HG03064 (cell line): ENCODE results near the gene CDH23.
"Not testable (repeated sequence)": the region's sequence is repeated elsewhere in the genome, so short reads cannot be mapped to it uniquely, and the experiment has no call there.

Experiments
- ATAC-seq: cut with Tn5 transposase; IDR thresholded peaks from one replicate; pipeline ENCODE4 v1.9.1; 2021; ENCODE audit warnings: low read depth; ENCODE audit not compliant: unreplicated experiment

CDH23 gene

GRCh38 chr10:71596759-71597158 lies 200.0 kb downstream of the CDH23 start:
- ATAC-seq = no peak

GRCh38 chr10:71597821-71598498 lies 201.2 kb downstream of the CDH23 start:
- ATAC-seq = no peak

GRCh38 chr10:71598621-71599055 lies 201.9 kb downstream of the CDH23 start:
- ATAC-seq = no peak

- ATAC-seq = no peak
These were observed 202.8 kb downstream of the CDH23 start for GRCh38 chr10:71599518-71599917.

- ATAC-seq = not testable (repeated sequence)
These were observed 203.5 kb downstream of the CDH23 start for GRCh38 chr10:71600242-71600641.

GRCh38 chr10:71600849-71601248 lies 204.1 kb downstream of the CDH23 start:
- ATAC-seq = no peak

- no peak for ATAC-seq
These were observed 204.6 kb downstream of the CDH23 start for GRCh38 chr10:71601273-71601672.

- ATAC-seq = no peak
These were observed 206.4 kb downstream of the CDH23 start for GRCh38 chr10:71603150-71603549.

- no peak for ATAC-seq
These were observed 207.0 kb downstream of the CDH23 start for GRCh38 chr10:71603754-71604153.

- ATAC-seq = no peak
These were observed 207.8 kb downstream of the CDH23 start for GRCh38 chr10:71604324-71605018.

- ATAC-seq = no peak
These were observed 208.7 kb downstream of the CDH23 start for GRCh38 chr10:71605263-71605962.

- no peak for ATAC-seq
These were observed 209.7 kb downstream of the CDH23 start for GRCh38 chr10:71606257-71607081.

- ATAC-seq = no peak
These were observed 210.3 kb downstream of the CDH23 start for GRCh38 chr10:71607082-71607443.

GRCh38 chr10:71608819-71609768 lies 212.4 kb downstream of the CDH23 start:
- ATAC-seq = no peak

- no peak for ATAC-seq
These were observed 213.9 kb downstream of the CDH23 start for GRCh38 chr10:71610651-71611050.

GRCh38 chr10:71611131-71611530 lies 214.4 kb downstream of the CDH23 start:
- ATAC-seq = no peak

- no peak for ATAC-seq
These were observed 215.1 kb downstream of the CDH23 start for GRCh38 chr10:71611709-71612422.

- no peak for ATAC-seq
These were observed 216.6 kb downstream of the CDH23 start for GRCh38 chr10:71613261-71613777.

GRCh38 chr10:71613877-71614276 lies 217.2 kb downstream of the CDH23 start:
- ATAC-seq = no peak
